WTC11 (cell line): ENCODE results near the gene ARHGAP15. TPM values are rescaled to one million over a fixed set of nuclear protein-coding genes. Genes with fewer than 3 reads are reported as not detected.

ENCODE experiments used
- ATAC-seq: fragments of 200-7000 bp; cut with Tn5 transposase; 2 replicates; pipeline ENCODE4 v1.10.0; 2021; ENCODE audit warnings: mild to moderate bottlenecking, moderate library complexity
- CTCF ChIA-PET: fragments of 300-600 bp; sonication (Branson Sonifier 250); formaldehyde crosslinking; loops from one replicate; lab custom pipeline; 2021; ENCODE audit warnings: antibody characterized with exemption; lab: Charles Lee
- POLR2A ChIA-PET: fragments of 350-600 bp; sonication (Branson Sonifier 250); formaldehyde crosslinking; loops from one replicate; lab custom pipeline; 2021; ENCODE audit warnings: antibody characterized with exemption; lab: Charles Lee
- DNase-seq: peaks from one replicate; pipeline ENCODE4 v3.0.0; 2021; ENCODE audit warnings: low spot score
- H3K27ac Mint-ChIP-seq: 2 replicates; pipeline ENCODE4 v1.8.0; 2021; ENCODE audit warnings: mixed read lengths
- H3K27me3 Mint-ChIP-seq: 2 replicates; pipeline ENCODE4 v1.8.0; 2021; ENCODE audit warnings: low read depth, mild to moderate bottlenecking, moderate library complexity, mixed read lengths
- H3K36me3 Mint-ChIP-seq: 2 replicates; pipeline ENCODE4 v1.8.0; 2021; ENCODE audit warnings: mixed read lengths
- H3K4me1 Mint-ChIP-seq: 2 replicates; pipeline ENCODE4 v1.8.0; 2022; ENCODE audit warnings: mixed read lengths
- H3K4me3 Mint-ChIP-seq: 2 replicates; pipeline ENCODE4 v1.8.0; 2021; ENCODE audit warnings: mild to moderate bottlenecking, moderate library complexity, mixed read lengths
- H3K9me3 Mint-ChIP-seq: 2 replicates; pipeline ENCODE4 v1.8.0; 2021; ENCODE audit warnings: mixed read lengths
- CBFB ChIP-seq: sonication (generic); formaldehyde crosslinking; IDR thresholded peaks from 2 replicates; pipeline ENCODE4 v1.8.1; 2022; ENCODE audit warnings: mild to moderate bottlenecking, low read depth, missing genetic modification reagents
- CREM ChIP-seq: sonication (generic); formaldehyde crosslinking; IDR thresholded peaks from 2 replicates; pipeline ENCODE4 v1.8.1; 2022; ENCODE audit warnings: mild to moderate bottlenecking, missing genetic modification reagents, moderate library complexity
- ELF4 ChIP-seq: sonication (generic); formaldehyde crosslinking; IDR thresholded peaks from 2 replicates; pipeline ENCODE4 v1.8.1; 2022; ENCODE audit warnings: low read depth, mild to moderate bottlenecking, moderate library complexity, missing genetic modification reagents
- FOXP1 ChIP-seq: sonication (generic); formaldehyde crosslinking; IDR thresholded peaks from 2 replicates; pipeline ENCODE4 v1.8.0; 2022; ENCODE audit warnings: missing genetic modification reagents, mild to moderate bottlenecking, moderate library complexity, borderline replicate concordance
- GRHL2 ChIP-seq: fragments of 250-450 bp; sonication (Bioruptor Pico); IDR thresholded peaks from 2 replicates; pipeline ENCODE4 v1.8.0; 2022; ENCODE audit warnings: mild to moderate bottlenecking, moderate library complexity; ENCODE audit not compliant: insufficient replicate concordance, severe bottlenecking
- JAZF1 ChIP-seq: fragments of 250-450 bp; sonication (Bioruptor Pico); IDR thresholded peaks from 2 replicates; pipeline ENCODE4 v1.9.0; 2021; ENCODE audit warnings: moderate library complexity, mild to moderate bottlenecking, inconsistent platforms
- KAT7 ChIP-seq: sonication (generic); formaldehyde crosslinking; IDR thresholded peaks from 2 replicates; pipeline ENCODE4 v1.8.1; 2023; ENCODE audit warnings: missing genetic modification reagents, mild to moderate bottlenecking, borderline replicate concordance
- MXD4 ChIP-seq: fragments of 250-450 bp; sonication (Bioruptor Pico); IDR thresholded peaks from 2 replicates; pipeline ENCODE4 v1.8.0; 2021; ENCODE audit warnings: mild to moderate bottlenecking, moderate library complexity, borderline replicate concordance
- NFATC4 ChIP-seq: fragments of 250-450 bp; sonication (Bioruptor Pico); IDR thresholded peaks from 2 replicates; pipeline ENCODE4 v1.9.0; 2021; ENCODE audit warnings: mild to moderate bottlenecking
- NFE2L1 ChIP-seq: sonication (generic); formaldehyde crosslinking; IDR thresholded peaks from 2 replicates; pipeline ENCODE4 v1.8.1; 2023; ENCODE audit warnings: missing genetic modification reagents
- OVOL2 ChIP-seq: fragments of 250-450 bp; sonication (Bioruptor Pico); IDR thresholded peaks from 2 replicates; pipeline ENCODE4 v1.9.0; 2021; ENCODE audit warnings: mild to moderate bottlenecking, borderline replicate concordance
- SP1 ChIP-seq: sonication (generic); formaldehyde crosslinking; conservative IDR thresholded peaks from 2 replicates; pipeline ENCODE4 v1.8.1; 2022; ENCODE audit warnings: missing genetic modification reagents
- TCF7 ChIP-seq: sonication (generic); formaldehyde crosslinking; IDR thresholded peaks from 2 replicates; pipeline ENCODE4 v1.8.0; 2022; ENCODE audit warnings: mild to moderate bottlenecking, low read depth, missing genetic modification reagents, moderate library complexity
- ZBTB21 ChIP-seq: sonication (generic); formaldehyde crosslinking; IDR thresholded peaks from 2 replicates; pipeline ENCODE4 v1.8.1; 2023; ENCODE audit warnings: mild to moderate bottlenecking, missing genetic modification reagents, borderline replicate concordance
- ZNF263 ChIP-seq: sonication (generic); formaldehyde crosslinking; IDR thresholded peaks from 2 replicates; pipeline ENCODE4 v1.8.1; 2022; ENCODE audit warnings: low read depth, mild to moderate bottlenecking, moderate library complexity, missing genetic modification reagents
- ZNF317 ChIP-seq: sonication (generic); formaldehyde crosslinking; IDR thresholded peaks from 2 replicates; pipeline ENCODE4 v1.8.1; 2023; ENCODE audit warnings: low read depth, mild to moderate bottlenecking, moderate library complexity, missing genetic modification reagents, borderline replicate concordance
- ZNF416 ChIP-seq: fragments of 250-450 bp; sonication (Bioruptor Pico); IDR thresholded peaks from 2 replicates; pipeline ENCODE4 v1.9.0; 2021; ENCODE audit warnings: mild to moderate bottlenecking, inconsistent platforms
- ZNF423 ChIP-seq: fragments of 250-450 bp; sonication (Bioruptor Pico); IDR thresholded peaks from 2 replicates; pipeline ENCODE4 v2.1.2; 2022; ENCODE audit warnings: mild to moderate bottlenecking, moderate library complexity
- total RNA-seq: library from RNA; stranded (reverse); gene quantifications from 3 replicates; pipeline ENCODE4 v1.2.3, GENCODE V29; 2021
- TF ChIP-seq, protein P1 (sequence below): fragments of 250-450 bp; sonication (Bioruptor Pico); IDR thresholded peaks from 2 replicates; pipeline ENCODE4 v1.9.0; 2021; ENCODE audit warnings: moderate library complexity, mild to moderate bottlenecking, inconsistent platforms, borderline replicate concordance
- TF ChIP-seq, protein P2 (sequence below): sonication (generic); formaldehyde crosslinking; IDR thresholded peaks from 2 replicates; pipeline ENCODE4 v1.8.0; 2023; ENCODE audit warnings: missing genetic modification reagents, mild to moderate bottlenecking, borderline replicate concordance
- TF ChIP-seq, protein P3 (sequence below): fragments of 250-450 bp; sonication (Bioruptor Pico); IDR thresholded peaks from 2 replicates; pipeline ENCODE4 v1.9.0; 2021; ENCODE audit warnings: mild to moderate bottlenecking
- TF ChIP-seq, protein P4 (sequence below): sonication (generic); formaldehyde crosslinking; IDR thresholded peaks from 2 replicates; pipeline ENCODE4 v1.8.0; 2023; ENCODE audit warnings: missing genetic modification reagents
- TF ChIP-seq, protein P5 (sequence below): sonication (generic); formaldehyde crosslinking; IDR thresholded peaks from 2 replicates; pipeline ENCODE4 v1.8.1; 2022; ENCODE audit warnings: missing genetic modification reagents, borderline replicate concordance
- TF ChIP-seq, protein P6 (sequence below): sonication (generic); formaldehyde crosslinking; IDR thresholded peaks from 2 replicates; pipeline ENCODE4 v1.8.1; 2022; ENCODE audit warnings: mild to moderate bottlenecking, moderate library complexity, missing genetic modification reagents
- TF ChIP-seq, protein P7 (sequence below): sonication (generic); formaldehyde crosslinking; conservative IDR thresholded peaks from 2 replicates; pipeline ENCODE4 v1.8.1; 2022; ENCODE audit warnings: mild to moderate bottlenecking, missing genetic modification reagents

Gene ARHGAP15
- total RNA-seq, 1 experiment from 2014 or later, result 0.28 TPM

DNA sequence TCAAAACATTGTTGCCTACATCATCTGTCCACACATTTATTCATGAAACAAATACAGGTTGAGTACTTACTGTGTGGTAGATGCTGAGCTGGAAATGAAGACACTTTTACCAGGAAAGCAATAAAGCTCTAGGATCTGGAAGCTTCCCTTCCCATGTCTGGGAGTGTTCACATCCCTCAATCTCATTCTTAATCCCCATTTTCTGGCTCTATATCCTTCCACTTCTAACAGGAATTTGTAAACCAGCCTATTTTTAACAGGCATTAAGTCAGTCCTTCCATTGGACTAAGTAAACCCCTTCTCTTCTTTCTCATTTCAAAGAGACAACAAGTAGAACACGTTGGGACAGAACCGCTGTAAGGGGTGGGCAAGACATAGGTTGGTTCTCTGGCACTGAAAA, 589.5 kb downstream of the ARHGAP15 start:
- Mint-ChIP-seq H3K4me1 (peaks cover 4% of the 10 kb centered on the region; the same call in 1 of the 2 replicates), H3K4me3 (no peak overlapping the region), H3K27me3 (no peaks in the 10 kb centered on the region), H3K9me3 (peaks cover 6% of the 10 kb centered on the region), H3K27ac (no peak overlapping the region), H3K36me3 (peaks cover 6% of the 10 kb centered on the region)
- TF ChIP-seq NFATC4 (CRISPR knock-in tag) (no peak), FOXP1 (CRISPR knock-in tag) (no peak), SP1 (no peak), OVOL2 (CRISPR knock-in tag) (no peak), CBFB (CRISPR knock-in tag) (no peak), ZBTB21 (CRISPR knock-in tag) (no peak), ZNF416 (CRISPR knock-in tag) (no peak), ZNF317 (CRISPR knock-in tag) (no peak), CREM (CRISPR knock-in tag) (no peak), ZNF263 (CRISPR knock-in tag) (no peak)
- TF ChIP-seq, protein P1, sequence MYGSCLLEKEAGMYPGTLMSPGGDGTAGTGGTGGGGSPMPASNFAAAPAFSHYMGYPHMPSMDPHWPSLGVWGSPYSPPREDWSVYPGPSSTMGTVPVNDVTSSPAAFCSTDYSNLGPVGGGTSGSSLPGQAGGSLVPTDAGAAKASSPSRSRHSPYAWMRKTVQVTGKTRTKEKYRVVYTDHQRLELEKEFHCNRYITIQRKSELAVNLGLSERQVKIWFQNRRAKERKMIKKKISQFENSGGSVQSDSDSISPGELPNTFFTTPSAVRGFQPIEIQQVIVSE, result no peak
- TF ChIP-seq, protein P2, sequence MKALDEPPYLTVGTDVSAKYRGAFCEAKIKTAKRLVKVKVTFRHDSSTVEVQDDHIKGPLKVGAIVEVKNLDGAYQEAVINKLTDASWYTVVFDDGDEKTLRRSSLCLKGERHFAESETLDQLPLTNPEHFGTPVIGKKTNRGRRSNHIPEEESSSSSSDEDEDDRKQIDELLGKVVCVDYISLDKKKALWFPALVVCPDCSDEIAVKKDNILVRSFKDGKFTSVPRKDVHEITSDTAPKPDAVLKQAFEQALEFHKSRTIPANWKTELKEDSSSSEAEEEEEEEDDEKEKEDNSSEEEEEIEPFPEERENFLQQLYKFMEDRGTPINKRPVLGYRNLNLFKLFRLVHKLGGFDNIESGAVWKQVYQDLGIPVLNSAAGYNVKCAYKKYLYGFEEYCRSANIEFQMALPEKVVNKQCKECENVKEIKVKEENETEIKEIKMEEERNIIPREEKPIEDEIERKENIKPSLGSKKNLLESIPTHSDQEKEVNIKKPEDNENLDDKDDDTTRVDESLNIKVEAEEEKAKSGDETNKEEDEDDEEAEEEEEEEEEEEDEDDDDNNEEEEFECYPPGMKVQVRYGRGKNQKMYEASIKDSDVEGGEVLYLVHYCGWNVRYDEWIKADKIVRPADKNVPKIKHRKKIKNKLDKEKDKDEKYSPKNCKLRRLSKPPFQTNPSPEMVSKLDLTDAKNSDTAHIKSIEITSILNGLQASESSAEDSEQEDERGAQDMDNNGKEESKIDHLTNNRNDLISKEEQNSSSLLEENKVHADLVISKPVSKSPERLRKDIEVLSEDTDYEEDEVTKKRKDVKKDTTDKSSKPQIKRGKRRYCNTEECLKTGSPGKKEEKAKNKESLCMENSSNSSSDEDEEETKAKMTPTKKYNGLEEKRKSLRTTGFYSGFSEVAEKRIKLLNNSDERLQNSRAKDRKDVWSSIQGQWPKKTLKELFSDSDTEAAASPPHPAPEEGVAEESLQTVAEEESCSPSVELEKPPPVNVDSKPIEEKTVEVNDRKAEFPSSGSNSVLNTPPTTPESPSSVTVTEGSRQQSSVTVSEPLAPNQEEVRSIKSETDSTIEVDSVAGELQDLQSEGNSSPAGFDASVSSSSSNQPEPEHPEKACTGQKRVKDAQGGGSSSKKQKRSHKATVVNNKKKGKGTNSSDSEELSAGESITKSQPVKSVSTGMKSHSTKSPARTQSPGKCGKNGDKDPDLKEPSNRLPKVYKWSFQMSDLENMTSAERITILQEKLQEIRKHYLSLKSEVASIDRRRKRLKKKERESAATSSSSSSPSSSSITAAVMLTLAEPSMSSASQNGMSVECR (CRISPR knock-in tag), result no peak
- ChIA-PET CTCF (interaction anchor here (2.3 kb wide), 1 partner anchor 206 kb away, joined by 4 read pairs; no protein-coding TSS in a partner anchor), POLR2A (no interaction called here)
- no peak for ATAC-seq
- no peak for DNase-seq

DNA sequence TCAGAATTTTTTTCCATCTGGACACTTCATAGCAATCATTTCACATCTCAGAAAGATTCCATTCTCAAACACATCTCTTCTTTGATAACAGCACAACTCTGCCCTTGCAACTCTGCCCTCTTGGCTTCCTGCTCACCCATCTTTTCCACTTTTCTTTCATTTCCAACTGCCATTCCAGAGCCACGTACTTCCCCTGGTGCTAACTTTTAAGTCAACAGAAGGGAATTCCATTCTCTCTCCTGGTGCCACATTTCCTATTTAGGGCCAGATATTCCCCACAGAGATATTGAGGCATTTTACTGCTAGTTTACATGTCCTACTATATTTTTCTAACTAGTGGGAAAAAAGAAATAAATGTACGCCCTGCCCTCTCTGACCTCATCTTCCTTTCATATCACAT, 590.2 kb downstream of the ARHGAP15 start:
- H3K9me3 Mint-ChIP-seq, result peaks cover 6% of the 10 kb centered on the region
- no peak overlapping the region for H3K4me3 Mint-ChIP-seq
- DNase-seq (no peak), ATAC-seq (no peak)
- H3K27ac Mint-ChIP-seq, result no peak overlapping the region
- no peaks in the 10 kb centered on the region for H3K27me3 Mint-ChIP-seq
- H3K4me1 Mint-ChIP-seq, result peaks cover 4% of the 10 kb centered on the region; the same call in 1 of the 2 replicates
- H3K36me3 Mint-ChIP-seq, result peaks cover 6% of the 10 kb centered on the region
- POLR2A ChIA-PET, result no interaction called here
- CTCF ChIA-PET, result interaction anchor here (2.3 kb wide), 1 partner anchor 207 kb away, joined by 4 read pairs; no protein-coding TSS in a partner anchor
- TF ChIP-seq, protein P3, sequence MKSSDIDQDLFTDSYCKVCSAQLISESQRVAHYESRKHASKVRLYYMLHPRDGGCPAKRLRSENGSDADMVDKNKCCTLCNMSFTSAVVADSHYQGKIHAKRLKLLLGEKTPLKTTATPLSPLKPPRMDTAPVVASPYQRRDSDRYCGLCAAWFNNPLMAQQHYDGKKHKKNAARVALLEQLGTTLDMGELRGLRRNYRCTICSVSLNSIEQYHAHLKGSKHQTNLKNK (CRISPR knock-in tag), result no peak
- TF ChIP-seq GRHL2 (CRISPR knock-in tag), result no peak
- TF ChIP-seq, protein P4, sequence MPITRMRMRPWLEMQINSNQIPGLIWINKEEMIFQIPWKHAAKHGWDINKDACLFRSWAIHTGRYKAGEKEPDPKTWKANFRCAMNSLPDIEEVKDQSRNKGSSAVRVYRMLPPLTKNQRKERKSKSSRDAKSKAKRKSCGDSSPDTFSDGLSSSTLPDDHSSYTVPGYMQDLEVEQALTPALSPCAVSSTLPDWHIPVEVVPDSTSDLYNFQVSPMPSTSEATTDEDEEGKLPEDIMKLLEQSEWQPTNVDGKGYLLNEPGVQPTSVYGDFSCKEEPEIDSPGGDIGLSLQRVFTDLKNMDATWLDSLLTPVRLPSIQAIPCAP (CRISPR knock-in tag), result no peak
- TF ChIP-seq, protein P5, sequence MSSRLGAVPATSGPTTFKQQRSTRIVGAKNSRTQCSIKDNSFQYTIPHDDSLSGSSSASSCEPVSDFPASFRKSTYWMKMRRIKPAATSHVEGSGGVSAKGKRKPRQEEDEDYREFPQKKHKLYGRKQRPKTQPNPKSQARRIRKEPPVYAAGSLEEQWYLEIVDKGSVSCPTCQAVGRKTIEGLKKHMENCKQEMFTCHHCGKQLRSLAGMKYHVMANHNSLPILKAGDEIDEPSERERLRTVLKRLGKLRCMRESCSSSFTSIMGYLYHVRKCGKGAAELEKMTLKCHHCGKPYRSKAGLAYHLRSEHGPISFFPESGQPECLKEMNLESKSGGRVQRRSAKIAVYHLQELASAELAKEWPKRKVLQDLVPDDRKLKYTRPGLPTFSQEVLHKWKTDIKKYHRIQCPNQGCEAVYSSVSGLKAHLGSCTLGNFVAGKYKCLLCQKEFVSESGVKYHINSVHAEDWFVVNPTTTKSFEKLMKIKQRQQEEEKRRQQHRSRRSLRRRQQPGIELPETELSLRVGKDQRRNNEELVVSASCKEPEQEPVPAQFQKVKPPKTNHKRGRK (CRISPR knock-in tag), result no peak
- no peak for TF ChIP-seq ZNF423 (CRISPR knock-in tag)
- TF ChIP-seq, protein P6, sequence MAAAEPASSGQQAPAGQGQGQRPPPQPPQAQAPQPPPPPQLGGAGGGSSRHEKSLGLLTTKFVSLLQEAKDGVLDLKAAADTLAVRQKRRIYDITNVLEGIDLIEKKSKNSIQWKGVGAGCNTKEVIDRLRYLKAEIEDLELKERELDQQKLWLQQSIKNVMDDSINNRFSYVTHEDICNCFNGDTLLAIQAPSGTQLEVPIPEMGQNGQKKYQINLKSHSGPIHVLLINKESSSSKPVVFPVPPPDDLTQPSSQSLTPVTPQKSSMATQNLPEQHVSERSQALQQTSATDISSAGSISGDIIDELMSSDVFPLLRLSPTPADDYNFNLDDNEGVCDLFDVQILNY (CRISPR knock-in tag), result no peak
- TF ChIP-seq ZNF416 (CRISPR knock-in tag), result no peak
- no peak for TF ChIP-seq MXD4 (CRISPR knock-in tag)
- no peak for TF ChIP-seq CREM (CRISPR knock-in tag)
- TF ChIP-seq, protein P7, sequence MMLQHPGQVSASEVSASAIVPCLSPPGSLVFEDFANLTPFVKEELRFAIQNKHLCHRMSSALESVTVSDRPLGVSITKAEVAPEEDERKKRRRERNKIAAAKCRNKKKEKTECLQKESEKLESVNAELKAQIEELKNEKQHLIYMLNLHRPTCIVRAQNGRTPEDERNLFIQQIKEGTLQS (CRISPR knock-in tag), result no peak
- TF ChIP-seq KAT7 (CRISPR knock-in tag), result no peak
- no peak for TF ChIP-seq NFE2L1
- TF ChIP-seq JAZF1 (CRISPR knock-in tag), result no peak
- no peak for TF ChIP-seq TCF7 (CRISPR knock-in tag)
- no peak for TF ChIP-seq ELF4 (CRISPR knock-in tag)
